ENCODE results near the gene VPS72. TPM values are rescaled to one million over a fixed set of nuclear protein-coding genes. Genes with fewer than 3 reads are reported as not detected.

Gene VPS72
- total and polyA plus RNA-seq, 9 of the 15 experiments (the other 6 are each of a cell fraction or from before 2014, with no cell fraction given): 7.2 to 131 (median 75.7) TPM

DNA sequence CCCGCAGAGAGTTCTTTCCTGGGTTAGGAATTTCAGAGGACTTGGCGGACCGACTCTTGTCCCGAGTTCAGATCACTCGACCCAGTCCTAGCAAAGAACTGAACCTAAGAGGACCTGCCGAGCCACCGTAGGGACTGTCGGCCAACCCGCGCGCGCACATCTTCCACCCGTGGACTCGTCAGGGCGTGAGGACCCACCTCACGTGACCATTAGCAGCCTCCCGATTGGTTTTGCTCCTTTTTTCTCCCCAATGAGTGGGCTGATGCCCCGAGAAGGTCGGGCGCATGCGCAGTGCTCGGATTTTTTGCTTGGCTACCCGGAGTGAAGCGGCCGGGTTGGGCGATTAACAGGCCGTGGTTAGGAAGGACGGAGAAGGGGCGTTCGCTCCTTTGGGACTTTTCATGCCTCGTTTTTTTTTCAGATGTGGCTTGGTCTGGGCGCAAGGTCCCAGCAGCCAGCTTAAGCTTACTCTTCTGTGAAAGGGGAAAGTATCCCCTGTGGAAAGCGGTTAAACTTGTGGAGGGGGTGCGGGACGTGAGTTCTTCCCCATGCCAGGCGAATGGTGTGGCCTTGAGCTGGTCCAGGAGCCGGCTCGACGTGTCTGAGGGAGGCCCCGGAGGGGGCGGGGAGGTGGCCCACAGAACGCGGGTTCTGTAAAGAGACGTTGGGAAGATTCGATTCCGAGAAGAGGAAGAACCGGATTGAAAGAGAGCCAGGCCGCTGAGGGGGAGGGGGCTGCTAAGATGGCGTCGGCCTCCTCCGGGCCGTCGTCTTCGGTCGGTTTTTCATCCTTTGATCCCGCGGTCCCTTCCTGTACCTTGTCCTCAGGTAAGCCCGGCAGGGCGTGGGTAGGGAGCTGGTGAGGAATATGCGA is 8.5 kb upstream of the VPS72 start, which contains the start of gene PIP5K1A (continued):
- TF ChIP-seq, protein P1, sequence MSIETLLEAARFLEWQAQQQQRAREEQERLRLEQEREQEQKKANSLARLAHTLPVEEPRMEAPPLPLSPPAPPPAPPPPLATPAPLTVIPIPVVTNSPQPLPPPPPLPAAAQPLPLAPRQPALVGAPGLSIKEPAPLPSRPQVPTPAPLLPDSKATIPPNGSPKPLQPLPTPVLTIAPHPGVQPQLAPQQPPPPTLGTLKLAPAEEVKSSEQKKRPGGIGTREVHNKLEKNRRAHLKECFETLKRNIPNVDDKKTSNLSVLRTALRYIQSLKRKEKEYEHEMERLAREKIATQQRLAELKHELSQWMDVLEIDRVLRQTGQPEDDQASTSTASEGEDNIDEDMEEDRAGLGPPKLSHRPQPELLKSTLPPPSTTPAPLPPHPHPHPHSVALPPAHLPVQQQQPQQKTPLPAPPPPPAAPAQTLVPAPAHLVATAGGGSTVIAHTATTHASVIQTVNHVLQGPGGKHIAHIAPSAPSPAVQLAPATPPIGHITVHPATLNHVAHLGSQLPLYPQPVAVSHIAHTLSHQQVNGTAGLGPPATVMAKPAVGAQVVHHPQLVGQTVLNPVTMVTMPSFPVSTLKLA (conservative IDR thresholded peaks at IDR 0.05): peak in 1 of 2 experiments; percentile 29; a peak in 1 of 4 replicates
- TF ChIP-seq TFE3 (CRISPR knock-in tag; IDR thresholded peaks at IDR 0.05) (peak; percentile 97), HDAC8 (tag; IDR thresholded peaks at IDR 0.05) (no peak), HDAC3 (IDR thresholded peaks at IDR 0.05; ENCODE audit: borderline replicate concordance, partially characterized antibody) (no peak), MTA2 (IDR thresholded peaks at IDR 0.05; ENCODE audit: low read depth) (peak; percentile 35; the same call in 1 of the 2 replicates), THRAP3 (IDR thresholded peaks at IDR 0.05; ENCODE audit: borderline replicate concordance) (no peak), KDM5B (IDR thresholded peaks at IDR 0.05; ENCODE audit: insufficient replicate concordance, low read depth, low read length) (peak; percentile 48), MXD1 (CRISPR knock-in tag; IDR thresholded peaks at IDR 0.05; ENCODE audit: borderline replicate concordance, poor library complexity, severe bottlenecking) (no peak), SMARCA4 (IDR thresholded peaks at IDR 0.05) (no peak), PURB (CRISPR knock-in tag; IDR thresholded peaks at IDR 0.05; ENCODE audit: low read depth) (no peak), CSDE1 (IDR thresholded peaks at IDR 0.05) (no peak), GTF2A2 (tag; IDR thresholded peaks at IDR 0.05) (no peak), SREBF2 (CRISPR knock-in tag; IDR thresholded peaks at IDR 0.05) (no peak), HDAC2 (IDR thresholded peaks at IDR 0.05) (peak; percentile 61; the same call in 1 of the 2 replicates)
- TF ChIP-seq, protein P2, sequence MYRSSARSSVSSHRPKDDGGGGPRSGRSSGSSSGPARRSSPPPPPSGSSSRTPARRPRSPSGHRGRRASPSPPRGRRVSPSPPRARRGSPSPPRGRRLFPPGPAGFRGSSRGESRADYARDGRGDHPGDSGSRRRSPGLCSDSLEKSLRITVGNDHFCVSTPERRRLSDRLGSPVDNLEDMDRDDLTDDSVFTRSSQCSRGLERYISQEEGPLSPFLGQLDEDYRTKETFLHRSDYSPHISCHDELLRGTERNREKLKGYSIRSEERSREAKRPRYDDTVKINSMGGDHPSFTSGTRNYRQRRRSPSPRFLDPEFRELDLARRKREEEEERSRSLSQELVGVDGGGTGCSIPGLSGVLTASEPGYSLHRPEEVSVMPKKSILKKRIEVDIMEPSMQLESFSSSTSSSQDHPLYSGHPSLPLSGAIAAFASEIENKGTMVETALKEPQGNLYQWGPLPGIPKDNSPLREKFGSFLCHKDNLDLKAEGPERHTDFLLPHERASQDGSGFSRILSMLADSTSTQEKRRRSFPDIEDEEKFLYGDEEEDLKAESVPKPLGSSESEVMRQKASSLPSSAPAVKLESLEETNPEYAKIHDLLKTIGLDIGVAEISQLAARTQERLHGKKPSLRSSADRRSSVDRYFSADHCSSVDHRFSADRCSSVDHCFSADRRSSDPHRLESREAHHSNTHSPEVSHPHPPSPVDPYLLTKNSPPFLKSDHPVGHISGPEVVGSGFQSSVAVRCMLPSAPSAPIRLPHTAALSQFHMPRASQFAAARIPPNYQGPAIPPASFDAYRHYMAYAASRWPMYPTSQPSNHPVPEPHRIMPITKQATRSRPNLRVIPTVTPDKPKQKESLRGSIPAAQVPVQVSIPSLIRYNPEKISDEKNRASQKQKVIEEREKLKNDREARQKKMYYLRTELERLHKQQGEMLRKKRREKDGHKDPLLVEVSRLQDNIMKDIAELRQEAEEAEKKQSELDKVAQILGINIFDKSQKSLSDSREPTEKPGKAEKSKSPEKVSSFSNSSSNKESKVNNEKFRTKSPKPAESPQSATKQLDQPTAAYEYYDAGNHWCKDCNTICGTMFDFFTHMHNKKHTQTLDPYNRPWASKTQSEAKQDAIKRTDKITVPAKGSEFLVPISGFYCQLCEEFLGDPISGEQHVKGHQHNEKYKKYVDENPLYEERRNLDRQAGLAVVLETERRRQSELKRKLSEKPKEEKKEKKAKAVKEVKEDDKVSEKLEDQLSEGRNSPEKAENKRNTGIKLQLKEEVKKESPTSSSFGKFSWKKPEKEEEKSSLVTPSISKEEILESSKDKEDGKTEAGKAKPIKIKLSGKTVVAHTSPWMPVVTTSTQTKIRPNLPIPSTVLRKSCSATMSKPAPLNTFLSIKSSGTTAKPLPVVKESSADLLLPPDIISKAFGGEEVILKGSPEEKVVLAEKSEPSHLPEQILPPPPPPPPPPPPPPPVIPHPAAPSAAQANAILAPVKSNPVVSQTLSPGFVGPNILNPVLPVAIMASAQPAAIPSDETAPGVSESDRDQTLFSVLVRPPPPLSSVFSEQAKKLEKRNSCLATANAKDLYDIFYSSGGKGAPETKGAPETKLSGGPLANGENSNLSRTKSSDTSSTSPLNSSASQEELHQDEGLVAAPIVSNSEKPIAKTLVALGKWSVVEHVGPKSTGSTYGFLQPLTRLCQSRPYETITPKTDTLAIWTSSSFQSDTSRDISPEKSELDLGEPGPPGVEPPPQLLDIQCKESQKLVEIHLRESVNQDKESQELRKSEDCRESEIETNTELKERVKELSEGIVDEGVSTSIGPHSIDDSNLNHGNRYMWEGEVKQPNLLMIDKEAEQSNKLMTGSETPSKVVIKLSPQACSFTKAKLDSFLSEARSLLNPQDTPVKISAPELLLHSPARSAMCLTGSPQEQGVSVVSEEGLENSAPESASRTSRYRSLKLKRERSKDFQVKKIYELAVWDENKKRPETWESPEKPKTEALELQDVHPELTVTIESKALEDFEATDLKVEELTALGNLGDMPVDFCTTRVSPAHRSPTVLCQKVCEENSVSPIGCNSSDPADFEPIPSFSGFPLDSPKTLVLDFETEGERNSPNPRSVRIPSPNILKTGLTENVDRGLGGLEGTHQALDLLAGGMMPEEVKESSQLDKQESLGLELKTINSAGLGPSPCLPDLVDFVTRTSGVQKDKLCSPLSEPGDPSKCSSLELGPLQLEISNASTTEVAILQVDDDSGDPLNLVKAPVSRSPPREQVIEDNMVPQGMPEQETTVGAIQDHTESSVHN (IDR thresholded peaks at IDR 0.05; ENCODE audit: borderline replicate concordance in 1 of 2, low read depth in 1 of 2): no peak

All from K562 (cell line).